Smooth muscle cell (in vitro differentiated cells): ENCODE data around the gene MPC1L. TPM values are rescaled to one million over a fixed set of nuclear protein-coding genes. Genes with fewer than 3 reads are reported as not detected.

Source experiments
- DNase-seq: peaks from one replicate; lab custom pipeline; 2025; ENCODE audit not compliant: unreplicated experiment; lab: John Stamatoyannopoulos, UW
- H2AFZ ChIP-seq: fragments of 200-600 bp; sonication (generic); 2 replicates; pipeline ENCODE4 v1.6.0; 2016; ENCODE audit warnings: antibody characterized with exemption, low read depth, mild to moderate bottlenecking
- H3F3A ChIP-seq: fragments of 200-600 bp; sonication (generic); 2 replicates; pipeline ENCODE4 v1.6.0; 2017; ENCODE audit warnings: antibody characterized with exemption, low read depth
- H3K27ac ChIP-seq: fragments of 200-600 bp; sonication (generic); 2 replicates; pipeline ENCODE4 v1.5.1; 2016; ENCODE audit warnings: low read depth, mild to moderate bottlenecking
- H3K27me3 ChIP-seq: fragments of 200-600 bp; sonication (generic); 2 replicates; pipeline ENCODE4 v1.6.1; 2016; ENCODE audit warnings: low read depth, mild to moderate bottlenecking
- H3K36me3 ChIP-seq: fragments of 200-600 bp; sonication (generic); 2 replicates; pipeline ENCODE4 v1.5.1; 2016; ENCODE audit warnings: low read depth
- H3K4me1 ChIP-seq: fragments of 200-600 bp; sonication (generic); 2 replicates; pipeline ENCODE4 v1.5.1; 2016; ENCODE audit warnings: low read depth
- H3K4me2 ChIP-seq: fragments of 200-600 bp; sonication (generic); 2 replicates; pipeline ENCODE4 v1.6.0; 2016; ENCODE audit warnings: mild to moderate bottlenecking
- H3K4me3 ChIP-seq: fragments of 200-600 bp; sonication (generic); 2 replicates; pipeline ENCODE4 v1.5.1; 2016; ENCODE audit warnings: mild to moderate bottlenecking
- H3K79me2 ChIP-seq: fragments of 200-600 bp; sonication (generic); 2 replicates; pipeline ENCODE4 v1.6.0; 2016; ENCODE audit warnings: low read depth, mild to moderate bottlenecking
- H3K9ac ChIP-seq: fragments of 200-600 bp; sonication (generic); 2 replicates; pipeline ENCODE4 v1.6.0; 2016; ENCODE audit warnings: low read depth
- H3K9me3 ChIP-seq: fragments of 200-600 bp; sonication (generic); replicated peaks from 2 replicates; pipeline ENCODE4 v1.5.1; 2016; ENCODE audit warnings: low read depth
- H4K20me1 ChIP-seq: fragments of 200-600 bp; sonication (generic); 2 replicates; pipeline ENCODE4 v1.6.0; 2016; ENCODE audit warnings: low read depth
- WGBS: methylation state at CpG from one replicate; pipeline ENCODE4 v1.1.7; 2016; ENCODE audit warnings: low lambda C conversion rate; 5-methylcytosine and 5-hydroxymethylcytosine counted together
- polyA plus RNA-seq: library from polyadenylated mRNA; unstranded; fragments of >200 nt; fragmentation: Nextera tagmentation; extraction: Ambion mirVana; gene quantifications from 2 replicates; pipeline ENCODE4 v1.2.1, GENCODE V29; 2016
- total RNA-seq: library from RNA; depleted of rRNA; stranded (reverse); fragments of >200 nt; gene quantifications from 2 replicates; pipeline ENCODE4 v1.2.3, GENCODE V29; 2014
- TF ChIP-seq, protein P1 (sequence below): fragments of 200-600 bp; sonication (generic); IDR thresholded peaks from 2 replicates; pipeline ENCODE4 v1.5.1; 2017; ENCODE audit warnings: borderline replicate concordance, mild to moderate bottlenecking, antibody characterized with exemption; ENCODE audit not compliant: insufficient read depth, poor library complexity, severe bottlenecking

MPC1L gene
- total and polyA plus RNA-seq, 2 experiments from 2014 or later, result 1.1 TPM; not detected in 1

DNA sequence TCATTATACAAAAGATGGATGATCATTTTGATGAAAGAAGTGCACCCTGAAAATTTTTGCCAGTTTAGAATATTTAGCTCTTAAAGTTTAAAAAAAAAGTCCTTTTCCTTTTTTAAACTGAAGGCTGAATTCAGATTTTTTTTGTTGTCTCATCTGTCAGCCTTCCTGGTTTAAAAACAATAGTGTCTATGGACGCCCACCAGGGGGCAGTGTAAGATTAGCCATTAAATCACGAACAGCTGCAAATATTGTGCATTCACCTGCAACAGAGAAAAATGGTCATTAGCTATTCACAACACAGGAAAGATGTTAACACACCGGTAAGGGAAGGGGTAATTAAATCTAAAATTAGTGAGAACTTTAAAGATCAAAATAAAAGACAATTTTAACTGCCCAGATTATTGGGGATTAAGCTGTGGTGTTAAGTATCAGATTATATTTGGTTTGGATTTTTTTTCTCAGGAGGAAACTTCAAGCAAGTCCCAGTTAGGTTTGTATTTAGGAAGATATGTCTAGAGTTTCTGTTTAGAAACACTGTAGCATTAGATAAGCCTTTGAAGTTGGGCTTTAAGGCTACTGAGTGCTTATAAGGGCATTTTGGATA lies 28.5 kb downstream of the MPC1L start:
- H3K9me3 ChIP-seq, result no peaks in the 10 kb centered on the region
- 13% methylated on average over 3 of the region's 3 CpGs for WGBS
- DNase-seq, result peak; percentile 5

DNA sequence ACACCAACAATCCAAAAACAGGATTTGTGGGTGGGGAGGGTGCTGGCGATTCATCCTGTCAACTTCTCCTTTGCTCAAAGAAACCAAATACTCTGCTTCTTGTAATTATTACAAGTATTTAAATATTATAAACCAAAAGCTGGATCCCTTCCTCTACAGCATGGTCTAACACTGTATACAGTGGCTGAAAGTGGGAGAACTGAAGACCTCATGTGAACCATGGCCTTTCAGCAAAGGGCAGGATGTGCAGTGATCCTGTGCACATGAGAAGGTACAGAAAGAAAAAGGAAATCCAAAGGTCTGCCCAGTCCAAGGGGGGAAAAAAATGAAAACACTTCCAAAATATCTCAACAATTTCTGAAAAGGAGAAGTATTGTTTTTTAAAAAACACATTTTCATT lies 29.4 kb downstream of the MPC1L start:
- no peaks in the 10 kb centered on the region for H3K79me2 ChIP-seq
- TF ChIP-seq, protein P1, sequence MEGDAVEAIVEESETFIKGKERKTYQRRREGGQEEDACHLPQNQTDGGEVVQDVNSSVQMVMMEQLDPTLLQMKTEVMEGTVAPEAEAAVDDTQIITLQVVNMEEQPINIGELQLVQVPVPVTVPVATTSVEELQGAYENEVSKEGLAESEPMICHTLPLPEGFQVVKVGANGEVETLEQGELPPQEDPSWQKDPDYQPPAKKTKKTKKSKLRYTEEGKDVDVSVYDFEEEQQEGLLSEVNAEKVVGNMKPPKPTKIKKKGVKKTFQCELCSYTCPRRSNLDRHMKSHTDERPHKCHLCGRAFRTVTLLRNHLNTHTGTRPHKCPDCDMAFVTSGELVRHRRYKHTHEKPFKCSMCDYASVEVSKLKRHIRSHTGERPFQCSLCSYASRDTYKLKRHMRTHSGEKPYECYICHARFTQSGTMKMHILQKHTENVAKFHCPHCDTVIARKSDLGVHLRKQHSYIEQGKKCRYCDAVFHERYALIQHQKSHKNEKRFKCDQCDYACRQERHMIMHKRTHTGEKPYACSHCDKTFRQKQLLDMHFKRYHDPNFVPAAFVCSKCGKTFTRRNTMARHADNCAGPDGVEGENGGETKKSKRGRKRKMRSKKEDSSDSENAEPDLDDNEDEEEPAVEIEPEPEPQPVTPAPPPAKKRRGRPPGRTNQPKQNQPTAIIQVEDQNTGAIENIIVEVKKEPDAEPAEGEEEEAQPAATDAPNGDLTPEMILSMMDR, result no peak
- no peak for DNase-seq
- no peaks in the 10 kb centered on the region for H3F3A ChIP-seq
- H4K20me1 ChIP-seq, result no peaks in the 10 kb centered on the region
- WGBS, result 100% methylated on average over 1 of the region's 1 CpG
- no peak overlapping the region for H2AFZ ChIP-seq
- H3K4me2 ChIP-seq, result no peak overlapping the region
- no peaks in the 10 kb centered on the region for H3K4me1 ChIP-seq
- no peak overlapping the region for H3K4me3 ChIP-seq
- no peak overlapping the region for H3K27ac ChIP-seq
- no peaks in the 10 kb centered on the region for H3K27me3 ChIP-seq
- no peaks in the 10 kb centered on the region for H3K9me3 ChIP-seq
- no peaks in the 10 kb centered on the region for H3K36me3 ChIP-seq
- H3K9ac ChIP-seq, result no peak overlapping the region

More for the DNA sequence above, 28.5 kb downstream of the MPC1L start:
- Histone ChIP-seq H3K79me2 (no peaks in the 10 kb centered on the region), H3K9ac (no peak overlapping the region), H3K27ac (no peak overlapping the region), H2AFZ (no peak overlapping the region), H3K4me3 (no peak overlapping the region), H3F3A (no peaks in the 10 kb centered on the region), H3K4me1 (no peaks in the 10 kb centered on the region), H3K36me3 (no peaks in the 10 kb centered on the region), H3K27me3 (no peaks in the 10 kb centered on the region), H4K20me1 (no peaks in the 10 kb centered on the region), H3K4me2 (no peak overlapping the region)
- TF ChIP-seq, protein P1, result peak; percentile 87

DNA sequence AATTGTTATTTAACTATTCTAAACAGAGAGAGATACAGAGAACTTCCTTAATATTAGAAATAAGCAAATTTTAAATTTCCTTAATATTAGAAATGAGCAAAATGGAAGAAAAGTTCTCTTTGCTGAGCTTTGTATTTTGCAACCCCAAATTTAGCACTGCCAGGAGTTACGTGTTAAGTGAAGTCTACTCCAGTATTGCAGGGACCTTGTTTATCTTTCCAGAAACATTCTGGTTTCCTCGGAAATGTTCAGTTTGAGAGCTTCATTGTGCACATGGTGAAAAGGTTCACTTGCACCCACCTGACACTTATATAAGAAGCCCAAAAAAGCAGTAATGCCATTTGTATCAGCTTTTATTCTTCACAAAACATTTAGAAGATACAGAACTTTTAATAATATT lies 30.3 kb downstream of the MPC1L start:
- TF ChIP-seq, protein P1, result no peak
- no peaks in the 10 kb centered on the region for H3K79me2 ChIP-seq
- H3K4me3 ChIP-seq, result no peak overlapping the region
- no peak overlapping the region for H3K4me2 ChIP-seq
- no peaks in the 10 kb centered on the region for H3F3A ChIP-seq
- no peak overlapping the region for H3K9ac ChIP-seq
- no peak overlapping the region for H2AFZ ChIP-seq
- no peak for DNase-seq
- 87% methylated on average over 2 of the region's 2 CpGs for WGBS
- H3K4me1 ChIP-seq, result no peaks in the 10 kb centered on the region
- H3K27ac ChIP-seq, result no peak overlapping the region
- no peaks in the 10 kb centered on the region for H4K20me1 ChIP-seq
- H3K36me3 ChIP-seq, result no peaks in the 10 kb centered on the region
- H3K27me3 ChIP-seq, result no peaks in the 10 kb centered on the region
- no peaks in the 10 kb centered on the region for H3K9me3 ChIP-seq

DNA sequence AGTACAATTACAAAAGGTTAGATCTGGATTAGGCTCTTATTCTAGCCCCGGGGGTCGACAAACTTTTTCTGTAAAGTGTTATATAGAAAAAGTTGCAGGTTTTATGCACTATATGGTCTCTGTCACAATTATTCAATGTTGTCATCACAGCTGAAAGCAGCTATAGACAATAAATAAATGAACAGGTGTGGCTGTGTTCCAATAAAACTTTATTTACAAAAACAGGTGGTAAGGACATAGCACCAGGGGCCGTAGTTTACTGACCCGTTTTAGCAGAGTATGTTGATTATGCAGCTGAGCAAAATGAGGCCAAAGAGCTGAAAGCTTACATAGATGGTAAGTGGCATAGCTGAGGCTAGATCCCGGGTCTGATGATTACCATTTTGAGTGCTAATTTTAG lies 37.2 kb downstream of the MPC1L start:
- no peaks in the 10 kb centered on the region for H4K20me1 ChIP-seq
- WGBS, result 87% methylated on average over 5 of the region's 5 CpGs
- no peaks in the 10 kb centered on the region for H3K4me1 ChIP-seq
- no peaks in the 10 kb centered on the region for H3K36me3 ChIP-seq
- no peak overlapping the region for H3K4me3 ChIP-seq
- TF ChIP-seq, protein P1, result no peak
- no peaks in the 10 kb centered on the region for H3K9me3 ChIP-seq
- H3F3A ChIP-seq, result no peaks in the 10 kb centered on the region
- H3K79me2 ChIP-seq, result no peaks in the 10 kb centered on the region
- no peak overlapping the region for H3K27ac ChIP-seq
- no peak overlapping the region for H2AFZ ChIP-seq
- no peak overlapping the region for H3K4me2 ChIP-seq
- no peak overlapping the region for H3K9ac ChIP-seq
- DNase-seq, result no peak
- no peaks in the 10 kb centered on the region for H3K27me3 ChIP-seq
